Astrocyte (in vitro differentiated cells and primary cell): ENCODE data around the gene NEBL.

Experiments
- CTCF ChIP-seq: IDR thresholded peaks from 2 replicates; pipeline ENCODE4 v1.5.1; 2011; ENCODE audit warnings: low read depth, mild to moderate bottlenecking, inconsistent platforms, low read length, moderate library complexity; ENCODE audit not compliant: insufficient read depth
- EZH2 ChIP-seq: IDR thresholded peaks from 2 replicates; pipeline ENCODE4 v1.6.1; 2012; ENCODE audit warnings: mild to moderate bottlenecking, low read length, inconsistent platforms; ENCODE audit not compliant: insufficient read depth

- no peak for TF ChIP-seq EZH2
- TF ChIP-seq CTCF, result no peak
Observed at GRCh38 chr10:20836401-20836800, 60.7 kb downstream of the NEBL start.
